Activated B cell treated with CpG ODN at 0.5 μM for 24 hours (primary cell): Measurements from ENCODE around the gene ITPKB. TPM values are rescaled to one million over a fixed set of nuclear protein-coding genes. Genes with fewer than 3 reads are reported as not detected.

Source experiments
- ATAC-seq: fragments of 200-7000 bp; cut with Tn5 transposase; one replicate; pipeline ENCODE4 v1.10.0; 2021; ENCODE audit warnings: low read depth, mild to moderate bottlenecking, moderate library complexity
- CTCF ChIA-PET: fragments of 350-600 bp; sonication (Branson Sonifier 250); formaldehyde crosslinking; loops from one replicate; lab custom pipeline; 2021; ENCODE audit warnings: antibody characterized with exemption; lab: Charles Lee
- POLR2A ChIA-PET: fragments of 350-600 bp; sonication (Branson Sonifier 250); formaldehyde crosslinking; loops from one replicate; lab custom pipeline; 2021; ENCODE audit warnings: antibody characterized with exemption; lab: Charles Lee
- DNase-seq: peaks from one replicate; pipeline ENCODE4 v3.0.0; 2022
- H3K27ac Mint-ChIP-seq: one replicate; pipeline ENCODE4 v1.8.0; 2020; ENCODE audit warnings: mixed read lengths
- H3K27me3 Mint-ChIP-seq: one replicate; pipeline ENCODE4 v1.8.0; 2021; ENCODE audit warnings: mixed read lengths
- H3K36me3 Mint-ChIP-seq: one replicate; pipeline ENCODE4 v1.8.0; 2021; ENCODE audit warnings: low read depth, mixed read lengths
- H3K4me1 Mint-ChIP-seq: one replicate; pipeline ENCODE4 v1.8.0; 2021; ENCODE audit warnings: mixed read lengths
- H3K4me3 Mint-ChIP-seq: one replicate; pipeline ENCODE4 v1.8.0; 2020; ENCODE audit warnings: mild to moderate bottlenecking, mixed read lengths
- H3K9me3 Mint-ChIP-seq: one replicate; pipeline ENCODE4 v1.8.0; 2020; ENCODE audit warnings: mixed read lengths
- intact Hi-C: fragments of 100-400 bp; cut with micrococcal nuclease; formaldehyde crosslinking; loops from one replicate; pipeline ENCODE4 v1.15.1; 2024
- total RNA-seq: library from RNA; stranded (reverse); gene quantifications from 2 replicates; pipeline ENCODE4 v1.2.3, GENCODE V29; 2022
- TF ChIP-seq, protein P1 (sequence below): fragments of 200-600 bp; IDR thresholded peaks from one replicate; pipeline ENCODE4 v1.8.0; 2022; ENCODE audit warnings: antibody characterized with exemption, mild to moderate bottlenecking

The ITPKB gene
- total RNA-seq, 1 donor from 2014 or later, result 97.3 TPM

DNA sequence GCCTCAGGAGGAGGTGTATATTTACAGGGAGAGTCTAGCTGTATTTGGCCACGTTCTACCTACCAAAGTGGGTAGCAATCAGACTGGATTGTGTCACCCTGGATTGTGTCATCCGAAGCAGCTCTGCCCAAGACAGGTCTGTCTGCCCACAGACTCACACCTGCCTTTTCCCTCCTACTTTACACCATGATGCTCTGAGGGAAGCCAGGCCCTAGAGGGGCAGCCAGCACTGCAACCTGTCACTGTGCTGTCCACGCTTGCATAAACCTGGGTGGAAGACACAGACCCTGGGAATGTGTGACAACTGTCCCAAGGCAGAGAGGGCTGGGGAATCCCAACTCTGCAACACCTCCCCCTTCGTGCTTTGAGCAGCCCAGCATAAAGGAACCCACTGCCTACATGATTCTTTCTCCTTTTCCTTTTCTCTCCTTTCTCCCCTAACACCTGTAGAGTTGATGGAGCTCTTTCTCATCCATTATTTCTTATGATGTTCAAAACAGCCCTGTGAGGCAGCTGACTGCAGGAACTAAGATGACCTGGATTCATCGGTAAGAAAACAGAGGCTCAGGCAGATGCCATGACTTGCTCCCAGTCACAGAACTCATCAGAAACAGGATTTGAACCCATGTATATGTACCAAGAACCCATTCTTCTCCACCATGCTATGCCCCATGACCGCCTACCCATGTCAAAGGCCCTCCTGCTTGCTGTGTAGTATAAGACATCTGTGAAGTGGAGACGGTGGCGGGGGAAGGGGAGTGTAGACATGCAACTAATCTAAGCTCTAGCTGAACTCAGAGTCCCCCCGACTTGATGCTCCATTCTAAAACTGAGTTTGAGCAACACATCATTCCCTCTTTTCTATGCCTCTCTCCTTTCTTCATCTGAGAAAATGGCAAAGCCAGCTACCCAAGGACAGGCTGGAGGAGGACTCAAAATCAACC, 55.9 kb downstream of the ITPKB start:
- ATAC-seq (no peak), DNase-seq (no peak)
- H3K4me3 Mint-ChIP-seq, result peak overlapping the region; percentile 36
- intact Hi-C loops, result no loop called here
- H3K36me3 Mint-ChIP-seq, result peaks cover 54% of the 10 kb centered on the region
- POLR2A ChIA-PET, result interaction anchor here (0.8 to 21.1 kb wide), 5 partner anchors 8 to 27 kb away, joined by 3 to 451 read pairs (median 26); no protein-coding TSS in a partner anchor
- H3K27me3 Mint-ChIP-seq, result no peaks in the 10 kb centered on the region
- no peaks in the 10 kb centered on the region for H3K9me3 Mint-ChIP-seq
- CTCF ChIA-PET, result interaction anchor here (0.9 to 1.1 kb wide), 3 partner anchors 10 to 39 kb away, joined by 3 read pairs; no protein-coding TSS in a partner anchor
- peak overlapping the region; percentile 32 for H3K27ac Mint-ChIP-seq
- TF ChIP-seq, protein P1, sequence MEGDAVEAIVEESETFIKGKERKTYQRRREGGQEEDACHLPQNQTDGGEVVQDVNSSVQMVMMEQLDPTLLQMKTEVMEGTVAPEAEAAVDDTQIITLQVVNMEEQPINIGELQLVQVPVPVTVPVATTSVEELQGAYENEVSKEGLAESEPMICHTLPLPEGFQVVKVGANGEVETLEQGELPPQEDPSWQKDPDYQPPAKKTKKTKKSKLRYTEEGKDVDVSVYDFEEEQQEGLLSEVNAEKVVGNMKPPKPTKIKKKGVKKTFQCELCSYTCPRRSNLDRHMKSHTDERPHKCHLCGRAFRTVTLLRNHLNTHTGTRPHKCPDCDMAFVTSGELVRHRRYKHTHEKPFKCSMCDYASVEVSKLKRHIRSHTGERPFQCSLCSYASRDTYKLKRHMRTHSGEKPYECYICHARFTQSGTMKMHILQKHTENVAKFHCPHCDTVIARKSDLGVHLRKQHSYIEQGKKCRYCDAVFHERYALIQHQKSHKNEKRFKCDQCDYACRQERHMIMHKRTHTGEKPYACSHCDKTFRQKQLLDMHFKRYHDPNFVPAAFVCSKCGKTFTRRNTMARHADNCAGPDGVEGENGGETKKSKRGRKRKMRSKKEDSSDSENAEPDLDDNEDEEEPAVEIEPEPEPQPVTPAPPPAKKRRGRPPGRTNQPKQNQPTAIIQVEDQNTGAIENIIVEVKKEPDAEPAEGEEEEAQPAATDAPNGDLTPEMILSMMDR, result no peak
- H3K4me1 Mint-ChIP-seq, result peaks cover 99% of the 10 kb centered on the region

GRCh38 chr1:226681652-226682493, 57.2 kb downstream of the ITPKB start:
- peak overlapping the region; percentile 63 for H3K27ac Mint-ChIP-seq
- POLR2A ChIA-PET, result interaction anchor here (1.0 to 21.1 kb wide), 12 partner anchors 11 to 52 kb away, joined by 3 to 451 read pairs (median 4); no protein-coding TSS in a partner anchor
- intact Hi-C loops, result no loop called here
- H3K27me3 Mint-ChIP-seq, result no peaks in the 10 kb centered on the region
- H3K9me3 Mint-ChIP-seq, result no peaks in the 10 kb centered on the region
- CTCF ChIA-PET, result interaction anchor here (0.7 to 1.4 kb wide), 5 partner anchors 15 to 146 kb away, joined by 3 to 4 read pairs (median 3); no protein-coding TSS in a partner anchor
- peaks cover 52% of the 10 kb centered on the region for H3K36me3 Mint-ChIP-seq
- DNase-seq (no peak), ATAC-seq (no peak)
- H3K4me1 Mint-ChIP-seq, result peaks cover 99% of the 10 kb centered on the region
- TF ChIP-seq, protein P1, result no peak
- H3K4me3 Mint-ChIP-seq, result no peak overlapping the region

- Mint-ChIP-seq H3K4me1 (peaks cover 99% of the 10 kb centered on the region), H3K36me3 (peaks cover 45% of the 10 kb centered on the region), H3K4me3 (peak overlapping the region; percentile 86), H3K27me3 (no peaks in the 10 kb centered on the region), H3K9me3 (no peaks in the 10 kb centered on the region), H3K27ac (peak overlapping the region; percentile 97)
- DNase-seq (no peak), ATAC-seq (no peak)
- ChIA-PET CTCF (interaction anchor here (1.0 to 2.1 kb wide), 3 partner anchors 11 to 37 kb away, joined by 4 to 7 read pairs (median 4); no protein-coding TSS in a partner anchor), POLR2A (interaction anchor here (0.6 to 21.1 kb wide), 16 partner anchors 8 to 125 kb away, joined by 3 to 451 read pairs (median 8); partner anchors contain the start of gene ITPKB)
- intact Hi-C loops, result no loop called here
- TF ChIP-seq, protein P1, result no peak
Measured at GRCh38 chr1:226680653-226681052, 58.4 kb downstream of the ITPKB start.

- Mint-ChIP-seq H3K27me3 (no peaks in the 10 kb centered on the region), H3K4me1 (peaks cover 99% of the 10 kb centered on the region), H3K9me3 (no peaks in the 10 kb centered on the region), H3K36me3 (peaks cover 38% of the 10 kb centered on the region), H3K4me3 (peak overlapping the region; percentile 86), H3K27ac (peak overlapping the region; percentile 97)
- intact Hi-C loops, result loop anchor here (10.0 kb wide), 1 partner anchor 555 kb away; no protein-coding TSS in a partner anchor
- CTCF ChIA-PET, result interaction anchor here (1.0 to 2.1 kb wide), 3 partner anchors 12 to 36 kb away, joined by 4 to 7 read pairs (median 4); no protein-coding TSS in a partner anchor
- POLR2A ChIA-PET, result interaction anchor here (0.6 to 21.1 kb wide), 16 partner anchors 8 to 260 kb away, joined by 3 to 451 read pairs (median 8); partner anchors contain the start of genes COQ8A and ITPKB
- DNase-seq (peak; percentile 69), ATAC-seq (peak; percentile 38)
- TF ChIP-seq, protein P1, result no peak
Measured at GRCh38 chr1:226679853-226680516, 59.1 kb downstream of the ITPKB start.
